ENCODE measurements around the gene SLC34A3. TPM values are rescaled to one million over a fixed set of nuclear protein-coding genes. Genes with fewer than 3 reads are reported as not detected.
A peak's percentile ranks its signal among the peaks of the same experiment; 100 is the strongest.

The SLC34A3 gene
- polyA plus RNA-seq, 4 donors, result 4.7 to 11.9 (median 7.3) TPM

DNA sequence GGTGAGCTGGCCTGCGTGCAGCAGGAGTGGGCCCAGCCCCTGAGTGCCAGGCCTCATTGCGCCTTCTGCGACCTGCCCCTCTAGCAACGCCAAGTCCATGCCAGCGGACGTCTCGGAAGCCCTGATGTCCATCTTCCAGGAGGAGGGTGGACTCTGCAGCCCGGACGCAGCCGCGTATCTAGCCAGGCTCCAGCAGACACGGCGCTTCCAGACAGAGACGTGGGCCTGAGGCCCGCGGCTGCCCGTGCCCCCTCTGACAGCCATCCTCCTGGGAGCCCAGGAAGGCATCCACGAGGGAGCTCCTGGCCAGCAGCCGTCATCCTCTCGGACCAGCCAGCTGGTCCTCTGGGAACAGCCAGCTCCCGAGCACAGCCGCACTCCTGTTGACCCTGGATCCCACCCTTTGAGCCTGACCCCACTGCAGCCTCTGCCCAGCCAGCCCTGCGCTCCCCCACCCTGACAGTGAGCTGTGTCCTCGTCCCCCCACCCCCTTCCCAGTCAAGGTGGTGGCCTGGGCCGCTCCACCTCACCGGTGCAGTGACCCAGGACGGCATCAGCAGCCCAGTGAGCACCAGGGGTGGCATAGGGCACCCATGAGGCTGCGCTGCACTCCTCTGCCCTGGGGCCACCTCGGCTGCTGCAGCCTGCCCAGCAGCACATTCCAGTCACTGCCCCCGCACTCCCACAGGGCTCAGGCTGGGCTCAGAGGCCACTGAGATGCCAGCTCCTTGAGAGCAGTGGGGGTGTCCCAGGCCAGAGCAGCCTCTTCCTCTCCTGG is 14.3 kb upstream of the SLC34A3 start:
- no peak for DNase-seq (ENCODE audit: low read depth in 4 of 4, low spot score in 3 of 4)

GRCh38 chr9:137217276-137218211 is 13.2 kb upstream of the SLC34A3 start:
- DNase-seq (ENCODE audit: low read depth in 4 of 4, low spot score in 3 of 4), result no peak

GRCh38 chr9:137218212-137218753 is 12.4 kb upstream of the SLC34A3 start:
- DNase-seq (ENCODE audit: low read depth in 4 of 4, low spot score in 3 of 4), result no peak

DNA sequence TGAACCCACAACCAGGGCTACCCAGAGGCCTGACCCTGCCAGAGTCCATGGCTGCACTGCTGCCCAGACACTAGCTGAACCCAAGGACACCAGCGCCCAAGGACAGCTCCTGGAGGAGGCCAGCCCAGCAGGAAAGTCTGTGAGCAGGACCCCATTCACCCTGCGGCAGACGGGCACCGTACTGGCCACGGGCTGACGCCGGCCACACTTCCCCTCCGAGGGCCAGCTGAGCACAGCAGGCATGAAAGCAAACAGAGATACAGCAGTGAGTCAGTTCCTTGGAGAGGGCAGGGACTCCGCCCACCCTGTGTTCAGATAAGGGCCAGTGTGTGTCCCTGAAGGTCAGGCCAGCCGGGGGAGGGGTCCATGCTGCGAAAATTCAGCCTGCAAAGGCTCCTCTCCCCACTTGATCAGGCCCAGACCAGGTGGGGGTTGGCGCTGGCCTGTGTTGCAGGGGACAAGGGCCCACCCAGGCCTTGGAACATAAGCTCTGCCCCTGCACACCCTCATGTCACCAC is 11.9 kb upstream of the SLC34A3 start:
- DNase-seq (ENCODE audit: low read depth in 4 of 4, low spot score in 3 of 4), result no peak

- no peak for DNase-seq (ENCODE audit: low read depth in 4 of 4, low spot score in 3 of 4)
Measured at GRCh38 chr9:137219757-137220316, 10.9 kb upstream of the SLC34A3 start.

- DNase-seq (ENCODE audit: low read depth in 4 of 4, low spot score in 3 of 4), result no peak
Measured at GRCh38 chr9:137220317-137221094, 10.2 kb upstream of the SLC34A3 start.

DNA sequence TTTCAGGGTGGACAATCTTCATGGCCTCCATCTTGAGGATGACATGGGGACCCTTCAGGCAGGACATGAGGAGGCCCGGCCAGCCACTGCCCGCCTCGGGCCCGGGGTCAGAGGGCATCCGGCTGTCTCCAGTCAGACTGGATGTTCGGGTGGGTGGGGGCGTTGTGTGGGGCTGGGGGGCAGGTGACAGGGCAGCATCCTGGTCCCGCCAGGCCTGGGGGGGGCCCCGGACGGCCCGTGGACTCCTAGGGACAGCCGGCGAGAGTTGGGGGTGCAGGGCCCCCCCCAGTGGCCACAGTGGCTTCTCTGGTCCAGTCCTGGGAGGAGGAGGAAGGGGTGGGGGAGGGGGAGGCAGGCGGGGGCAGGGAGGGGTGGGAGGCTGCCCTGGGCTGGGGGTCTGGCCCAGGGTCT is 9.6 kb upstream of the SLC34A3 start:
- DNase-seq (ENCODE audit: low read depth in 4 of 4, low spot score in 3 of 4), result no peak

GRCh38 chr9:137221506-137222111 is 9.1 kb upstream of the SLC34A3 start:
- no peak for DNase-seq (ENCODE audit: low read depth in 4 of 4, low spot score in 3 of 4)

DNA sequence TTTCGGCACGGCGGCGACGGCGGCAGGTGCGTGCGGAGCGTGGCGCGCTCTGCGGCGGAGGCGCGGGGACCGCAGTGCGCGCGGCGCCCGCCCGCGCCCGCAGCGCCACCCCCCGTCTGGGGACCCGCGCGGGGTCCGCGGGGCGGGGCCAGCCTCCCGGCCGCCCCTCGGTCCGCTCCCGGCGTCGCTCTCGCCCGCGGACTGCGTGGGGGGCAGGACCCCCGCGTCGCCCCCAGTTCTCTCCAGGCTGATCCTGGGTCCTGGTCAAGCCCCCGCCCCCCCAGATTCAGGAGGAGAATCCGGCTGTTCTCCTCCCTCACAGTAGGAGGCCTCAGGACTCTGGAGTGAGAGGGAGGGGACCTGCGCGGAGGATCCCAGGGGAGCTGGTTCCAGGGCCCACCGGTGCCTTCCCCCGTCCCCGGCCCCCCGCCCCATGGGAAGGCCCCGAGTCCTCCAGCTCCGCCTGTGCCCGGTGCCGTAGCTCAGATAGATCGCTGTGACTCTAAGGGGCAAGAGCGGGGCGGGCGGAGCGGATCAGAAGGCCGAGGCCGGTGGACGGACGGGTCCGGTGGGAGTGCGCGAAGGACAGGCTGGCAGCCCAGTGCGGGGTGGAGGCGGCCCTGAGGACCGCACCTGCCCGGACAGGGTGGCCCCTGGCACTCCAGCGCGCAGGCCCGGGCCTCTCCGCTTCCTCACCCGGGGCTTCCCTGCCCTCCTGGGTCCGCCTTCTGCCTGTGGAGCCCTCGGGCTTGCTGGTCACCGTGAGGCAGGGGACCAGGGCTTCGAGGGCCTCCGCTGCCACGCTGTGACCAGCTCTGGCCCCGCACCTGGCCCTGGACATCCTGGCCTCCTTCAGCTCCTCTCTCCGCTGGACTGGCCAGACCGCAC is 8.3 kb upstream of the SLC34A3 start, which contains the start of gene RNF208:
TSS of gene RNF208 (minus strand) at position 51 of the 888 bp plus-strand sequence. CDS start 1,028 bp downstream, outside the sequence.
- no peak for DNase-seq (ENCODE audit: low read depth in 4 of 4, low spot score in 3 of 4)

- peak; percentile 91 to 95 (median 94) for DNase-seq (ENCODE audit: low read depth in 4 of 4, low spot score in 3 of 4)
Measured at GRCh38 chr9:137223078-137223970, 7.4 kb upstream of the SLC34A3 start.

GRCh38 chr9:137224830-137225694 is 5.6 kb upstream of the SLC34A3 start, which contains the start of gene CYSRT1:
Gene CYSRT1, plus strand, starts transcription at chr9:137225174. Its CDS starts 448 bp downstream, at chr9:137225622.
- DNase-seq (ENCODE audit: low read depth in 4 of 4, low spot score in 3 of 4), result no peak

DNA sequence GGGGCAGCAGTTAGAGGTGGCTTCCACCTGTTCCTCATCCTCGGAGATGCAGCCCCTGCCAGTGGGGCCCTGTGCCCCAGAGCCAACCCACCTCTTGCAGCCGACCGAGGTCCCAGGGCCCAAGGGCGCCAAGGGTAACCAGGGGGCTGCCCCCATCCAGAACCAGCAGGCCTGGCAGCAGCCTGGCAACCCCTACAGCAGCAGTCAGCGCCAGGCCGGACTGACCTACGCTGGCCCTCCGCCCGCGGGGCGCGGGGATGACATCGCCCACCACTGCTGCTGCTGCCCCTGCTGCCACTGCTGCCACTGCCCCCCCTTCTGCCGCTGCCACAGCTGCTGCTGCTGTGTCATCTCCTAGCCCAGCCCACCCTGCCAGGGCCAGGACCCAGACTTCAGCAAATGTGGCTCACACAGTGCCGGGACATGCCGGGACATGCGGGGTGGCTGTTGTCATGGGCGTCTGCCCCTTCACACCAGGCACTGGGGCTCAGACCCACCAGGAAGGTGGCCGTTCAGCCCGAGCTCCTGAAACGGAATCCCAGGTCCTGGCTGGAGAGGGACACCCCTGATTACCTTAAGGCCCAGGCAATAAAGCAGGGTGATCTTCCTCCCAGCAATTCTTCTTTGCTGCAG is 4.9 kb upstream of the SLC34A3 start:
- DNase-seq (ENCODE audit: low read depth in 4 of 4, low spot score in 3 of 4), result no peak

GRCh38 chr9:137226338-137227053 is 4.2 kb upstream of the SLC34A3 start:
- DNase-seq (ENCODE audit: low read depth in 4 of 4, low spot score in 3 of 4), result no peak

- DNase-seq (ENCODE audit: low read depth in 4 of 4, low spot score in 3 of 4), result peak in 1 of 4 donors; percentile 49
Measured at GRCh38 chr9:137227054-137227852, 3.4 kb upstream of the SLC34A3 start, which contains the start of gene RNF224. Gene RNF224, plus strand, starts transcription at chr9:137227502. Its CDS starts 834 bp downstream, at chr9:137228336.
